ENCODE results near the gene ARHGEF26.

- TF ChIP-seq CTCF (IDR thresholded peaks at IDR 0.05), result no peak
- no peak for TF ChIP-seq POLR2A (IDR thresholded peaks at IDR 0.05)
Observed at GRCh38 chr3:154074966-154075365, 46.2 kb upstream of the ARHGEF26 start.
